Stimulated activated CD4-positive, alpha-beta T cell treated with anti-CD3 and anti-CD28 coated beads, TNF-alpha, amount 100 ng/mL, for 4 hours (primary cell): ENCODE measurements around the gene NELL1.

Source experiments
- DNase-seq, 3 experiments: peaks; one replicate each; pipeline ENCODE4 v3.0.0-alpha.2; 2020; ENCODE audit warnings: low read depth in 3 of 3

Gene NELL1

GRCh38 chr11:21321530-21321929 lies 652.1 kb downstream of the NELL1 start:
- no peak for DNase-seq

GRCh38 chr11:21323617-21324016 lies 654.2 kb downstream of the NELL1 start:
- no peak for DNase-seq

GRCh38 chr11:21343204-21343603 lies 673.8 kb downstream of the NELL1 start:
- no peak for DNase-seq

- DNase-seq: no peak
These were observed 677.0 kb downstream of the NELL1 start for GRCh38 chr11:21346361-21346760.

- no peak for DNase-seq
These were observed 681.2 kb downstream of the NELL1 start for GRCh38 chr11:21350613-21351012.

- DNase-seq: no peak
These were observed 684.0 kb downstream of the NELL1 start for GRCh38 chr11:21353425-21353824.

GRCh38 chr11:21364866-21365624 lies 695.7 kb downstream of the NELL1 start:
- no peak for DNase-seq

- DNase-seq: no peak
These were observed 700.6 kb downstream of the NELL1 start for GRCh38 chr11:21369947-21370346.

GRCh38 chr11:21371044-21371443 lies 701.7 kb downstream of the NELL1 start:
- DNase-seq: no peak

GRCh38 chr11:21372672-21373071 lies 703.3 kb downstream of the NELL1 start:
- no peak for DNase-seq

- DNase-seq: no peak
These were observed 705.0 kb downstream of the NELL1 start for GRCh38 chr11:21374376-21374775.

GRCh38 chr11:21385669-21386440 lies 716.5 kb downstream of the NELL1 start:
- DNase-seq: no peak

- no peak for DNase-seq
These were observed 721.0 kb downstream of the NELL1 start for GRCh38 chr11:21390430-21390829.

- DNase-seq: no peak
These were observed 727.1 kb downstream of the NELL1 start for GRCh38 chr11:21396342-21397008.

- DNase-seq: no peak
These were observed 728.8 kb downstream of the NELL1 start for GRCh38 chr11:21398195-21398594.

- DNase-seq: no peak
These were observed 732.1 kb downstream of the NELL1 start for GRCh38 chr11:21401496-21401895.

GRCh38 chr11:21402274-21402673 lies 732.9 kb downstream of the NELL1 start:
- no peak for DNase-seq

- DNase-seq: no peak
These were observed 733.7 kb downstream of the NELL1 start for GRCh38 chr11:21403069-21403468.

GRCh38 chr11:21405422-21405821 lies 736.0 kb downstream of the NELL1 start:
- no peak for DNase-seq

- DNase-seq: no peak
These were observed 741.1 kb downstream of the NELL1 start for GRCh38 chr11:21410513-21410912.

GRCh38 chr11:21411104-21411503 lies 741.7 kb downstream of the NELL1 start:
- no peak for DNase-seq

GRCh38 chr11:21411597-21411996 lies 742.2 kb downstream of the NELL1 start:
- no peak for DNase-seq
